Stomach (tissue), 9 donors: Measurements from ENCODE around the gene SRSF1. TPM values are rescaled to one million over a fixed set of nuclear protein-coding genes. Genes with fewer than 3 reads are reported as not detected.
A peak's percentile ranks its signal among the peaks of the same experiment; 100 is the strongest.

Experiments used
- DNase-seq, 2 donors: peaks; one replicate each; pipeline versions ENCODE4 v3.0.0 to v3.0.0-alpha.2; 2013 to 2019
- H3K27ac ChIP-seq, 5 donors: fragments of 200-600 bp in 4 of 5; sonication (generic) in 4 of 5; one replicate each; pipeline ENCODE4 v1.5.1; 2013 to 2019; ENCODE audit warnings: mild to moderate bottlenecking in 1 of 5, moderate library complexity in 1 of 5
- H3K27me3 ChIP-seq, 3 donors: fragments of 200-600 bp; sonication (generic); one replicate each; pipeline ENCODE4 v1.5.1; 2017 to 2019; ENCODE audit warnings: mixed run types in 1 of 3
- H3K36me3 ChIP-seq, 4 donors: fragments of 200-600 bp; sonication (generic); 1 replicate in 3 of 4; 2 replicates in 1 of 4; pipeline ENCODE4 v1.5.1; 2016 to 2019
- H3K4me1 ChIP-seq, 4 donors: fragments of 200-600 bp; sonication (generic); one replicate each; pipeline ENCODE4 v1.5.1; 2016 to 2019
- H3K4me3 ChIP-seq, 4 donors: fragments of 200-600 bp; sonication (generic) in 3 of 4; one replicate each; pipeline ENCODE4 v1.5.1; 2016 to 2019; ENCODE audit warnings: mild to moderate bottlenecking in 1 of 4
- H3K9me3 ChIP-seq, 4 donors: fragments of 200-600 bp; sonication (generic); one replicate each; pipeline ENCODE4 v1.5.1; 2016 to 2019
- EP300 ChIP-seq: sonication (generic); formaldehyde crosslinking; IDR thresholded peaks from one replicate; pipeline ENCODE4 v1.6.1; 2017; ENCODE audit warnings: antibody characterized with exemption
- POLR2A ChIP-seq, 4 donors: fragments of 450-650 bp; IDR thresholded peaks; one replicate each; pipeline ENCODE4 v1.6.1; 2016; ENCODE audit warnings: antibody characterized with exemption in 4 of 4, control low read depth in 2 of 4, mild to moderate bottlenecking in 1 of 4, moderate library complexity in 1 of 4
- POLR2AphosphoS5 ChIP-seq, 3 donors: sonication (generic); formaldehyde crosslinking; IDR thresholded peaks; one replicate each; pipeline ENCODE4 v1.6.1; 2016; ENCODE audit warnings: antibody characterized with exemption in 3 of 3
- WGBS, 5 donors: extraction: QIAGEN DNeasy Blood & Tissue Kit in 3 of 5; methylation state at CpG; one replicate each; pipeline versions ENCODE4 v1.1.5 to v1.1.7; 2013 to 2018; 5-methylcytosine and 5-hydroxymethylcytosine counted together
- intact Hi-C: fragments of 100-400 bp; cut with DNase I; formaldehyde crosslinking; loops from one replicate; pipeline ENCODE4 v1.15.1; 2023; ENCODE audit warnings: low total_unique reads
- polyA plus RNA-seq, 3 donors: library from polyadenylated mRNA; stranded (reverse); fragments of 200-250 nt; gene quantifications; one replicate each; pipeline ENCODE4 v1.2.3, GENCODE V29; 2013
- total RNA-seq, 5 donors: library from RNA; depleted of rRNA; stranded (reverse); fragments of >200 nt; gene quantifications; one replicate each; pipeline versions ENCODE4 v1.1.0 to v1.2.3, GENCODE V29; 2014 to 2016
- TF ChIP-seq, protein P1 (sequence below), 7 experiments: fragments of 450-650 bp in 4 of 7; fragments of 200-600 bp in 3 of 7; sonication (generic) in 3 of 7; IDR thresholded peaks; one replicate each; pipeline ENCODE4 v1.5.1; 2016 to 2019; ENCODE audit warnings: antibody characterized with exemption in 7 of 7, control low read depth in 2 of 7, mild to moderate bottlenecking in 1 of 7
- donor health status: healthy with polysubstance abuse.
- donor health status: Bipolar disorder and iron deficiency.
- donor health status: healthy.

Gene SRSF1
- total and polyA plus RNA-seq, 8 donors = 81.7 to 351 (median 171) TPM

DNA sequence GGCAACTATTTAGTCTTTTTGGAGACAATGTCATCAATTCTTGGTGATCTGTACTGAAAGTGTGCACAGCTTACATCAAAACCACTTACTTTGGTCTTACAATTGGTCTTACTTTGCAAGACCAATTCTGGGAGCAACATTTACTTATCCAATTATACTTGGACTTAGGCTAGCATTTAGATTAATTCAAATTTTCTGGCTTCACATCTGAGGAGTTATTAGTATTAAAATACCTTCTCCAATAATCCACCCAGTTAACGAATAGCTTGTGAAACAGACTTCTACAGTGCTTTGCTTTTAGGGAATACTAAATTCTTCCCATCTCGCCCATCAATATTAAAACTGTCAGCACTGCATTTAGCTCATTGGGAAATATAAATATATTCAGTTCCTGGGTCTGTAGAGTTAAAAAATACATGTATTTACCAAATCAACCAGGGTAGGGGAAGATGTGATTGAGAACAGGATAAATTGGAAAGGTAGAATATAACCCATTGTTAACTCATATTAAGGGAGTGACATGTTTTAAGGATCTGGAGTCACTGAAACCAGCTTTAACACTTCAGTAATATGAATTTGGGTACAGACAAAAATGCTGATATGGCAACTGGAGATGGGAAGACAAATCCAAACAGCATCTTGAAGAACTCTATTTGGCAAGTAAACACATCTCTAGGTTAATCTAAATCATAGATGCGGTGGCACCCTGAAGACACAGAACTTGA, 9.8 kb downstream of the SRSF1 start:
- TF ChIP-seq EP300 = no peak
- TF ChIP-seq, protein P1, sequence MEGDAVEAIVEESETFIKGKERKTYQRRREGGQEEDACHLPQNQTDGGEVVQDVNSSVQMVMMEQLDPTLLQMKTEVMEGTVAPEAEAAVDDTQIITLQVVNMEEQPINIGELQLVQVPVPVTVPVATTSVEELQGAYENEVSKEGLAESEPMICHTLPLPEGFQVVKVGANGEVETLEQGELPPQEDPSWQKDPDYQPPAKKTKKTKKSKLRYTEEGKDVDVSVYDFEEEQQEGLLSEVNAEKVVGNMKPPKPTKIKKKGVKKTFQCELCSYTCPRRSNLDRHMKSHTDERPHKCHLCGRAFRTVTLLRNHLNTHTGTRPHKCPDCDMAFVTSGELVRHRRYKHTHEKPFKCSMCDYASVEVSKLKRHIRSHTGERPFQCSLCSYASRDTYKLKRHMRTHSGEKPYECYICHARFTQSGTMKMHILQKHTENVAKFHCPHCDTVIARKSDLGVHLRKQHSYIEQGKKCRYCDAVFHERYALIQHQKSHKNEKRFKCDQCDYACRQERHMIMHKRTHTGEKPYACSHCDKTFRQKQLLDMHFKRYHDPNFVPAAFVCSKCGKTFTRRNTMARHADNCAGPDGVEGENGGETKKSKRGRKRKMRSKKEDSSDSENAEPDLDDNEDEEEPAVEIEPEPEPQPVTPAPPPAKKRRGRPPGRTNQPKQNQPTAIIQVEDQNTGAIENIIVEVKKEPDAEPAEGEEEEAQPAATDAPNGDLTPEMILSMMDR (IDR thresholded peaks at IDR 0.05) = no peak
- no peak for TF ChIP-seq POLR2AphosphoS5 (IDR thresholded peaks at IDR 0.05)
- TF ChIP-seq POLR2A (IDR thresholded peaks at IDR 0.05) = no peak
- intact Hi-C loops = loop anchor here (5.0 kb wide), 1 partner anchor 140 kb away; no protein-coding TSS in a partner anchor
- 83 to 89% (median 87%) methylated on average over 3 of the region's 3 CpGs for whole genome bisulfite sequencing, 5 donors

GRCh38 chr17:57995076-57995956, 11.7 kb downstream of the SRSF1 start:
- peak overlapping the region; percentile 6 to 74 (median 47) for H3K27ac ChIP-seq
- no peaks in the 10 kb centered on the region for H3K9me3 ChIP-seq
- intact Hi-C loops = loop anchor here (5.0 kb wide), 1 partner anchor 138 kb away; no protein-coding TSS in a partner anchor
- WGBS, 5 donors = 14 to 31% (median 19%) methylated on average over 4 of the region's 4 CpGs
- peak in 2 of 3 donors; percentile 30 to 86 for TF ChIP-seq POLR2AphosphoS5 (IDR thresholded peaks at IDR 0.05)
- TF ChIP-seq, protein P1 (IDR thresholded peaks at IDR 0.05) = peak in 5 of 7 experiments; percentile 47 to 76 (median 72)
- no peak for TF ChIP-seq EP300
- H3K27me3 ChIP-seq = no peaks in the 10 kb centered on the region
- peaks cover 3 to 33% (median 21%) of the 10 kb centered on the region in 4 donors for H3K36me3 ChIP-seq
- peak; percentile 66 to 92 for DNase-seq
- no peak overlapping the region for H3K4me3 ChIP-seq
- peaks cover 21 to 56% (median 37%) of the 10 kb centered on the region in 4 donors for H3K4me1 ChIP-seq

More for the DNA sequence above, 9.8 kb downstream of the SRSF1 start:
- Histone ChIP-seq H3K4me3 (no peak overlapping the region), H3K27ac (peak overlapping the region in 1 of 5 donors; percentile 21), H3K9me3 (no peaks in the 10 kb centered on the region), H3K36me3 (peaks cover 3 to 49% (median 36%) of the 10 kb centered on the region in 4 donors), H3K4me1 (peaks cover 21 to 71% (median 46%) of the 10 kb centered on the region in 4 donors), H3K27me3 (no peaks in the 10 kb centered on the region)
- DNase-seq = no peak

DNA sequence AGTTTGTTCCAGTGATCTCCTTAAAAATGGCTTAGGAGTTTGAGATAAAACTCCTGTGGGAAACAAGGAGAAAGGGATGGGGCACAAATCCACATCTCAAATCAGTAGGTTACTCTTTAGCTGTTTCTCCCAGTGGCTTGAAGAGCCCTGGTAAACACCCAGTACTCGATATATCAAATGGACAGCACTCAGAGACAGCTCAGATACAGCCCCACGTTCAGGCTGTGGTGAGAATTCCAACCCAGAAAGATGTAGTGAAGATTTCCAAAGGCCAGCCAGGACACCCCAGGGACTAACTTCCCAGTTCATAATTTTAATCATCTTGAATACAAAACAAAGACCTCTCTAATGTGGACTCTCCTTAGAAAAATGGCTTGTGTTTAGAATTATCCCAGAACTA, 12.6 kb downstream of the SRSF1 start:
- Histone ChIP-seq H3K9me3 (no peaks in the 10 kb centered on the region), H3K4me1 (peaks cover 21 to 56% (median 36%) of the 10 kb centered on the region in 4 donors), H3K4me3 (no peak overlapping the region), H3K27me3 (no peaks in the 10 kb centered on the region), H3K36me3 (peaks cover 0 to 25% (median 14%) of the 10 kb centered on the region in 4 donors), H3K27ac (peak overlapping the region in 4 of 5 donors; percentile 6 to 74 (median 48))
- intact Hi-C loops = no loop called here
- no peak for DNase-seq
- 20 to 36% (median 32%) methylated on average over 2 of the region's 2 CpGs for WGBS, 5 donors
- TF ChIP-seq POLR2AphosphoS5 (IDR thresholded peaks at IDR 0.05) (no peak), EP300 (no peak)

DNA sequence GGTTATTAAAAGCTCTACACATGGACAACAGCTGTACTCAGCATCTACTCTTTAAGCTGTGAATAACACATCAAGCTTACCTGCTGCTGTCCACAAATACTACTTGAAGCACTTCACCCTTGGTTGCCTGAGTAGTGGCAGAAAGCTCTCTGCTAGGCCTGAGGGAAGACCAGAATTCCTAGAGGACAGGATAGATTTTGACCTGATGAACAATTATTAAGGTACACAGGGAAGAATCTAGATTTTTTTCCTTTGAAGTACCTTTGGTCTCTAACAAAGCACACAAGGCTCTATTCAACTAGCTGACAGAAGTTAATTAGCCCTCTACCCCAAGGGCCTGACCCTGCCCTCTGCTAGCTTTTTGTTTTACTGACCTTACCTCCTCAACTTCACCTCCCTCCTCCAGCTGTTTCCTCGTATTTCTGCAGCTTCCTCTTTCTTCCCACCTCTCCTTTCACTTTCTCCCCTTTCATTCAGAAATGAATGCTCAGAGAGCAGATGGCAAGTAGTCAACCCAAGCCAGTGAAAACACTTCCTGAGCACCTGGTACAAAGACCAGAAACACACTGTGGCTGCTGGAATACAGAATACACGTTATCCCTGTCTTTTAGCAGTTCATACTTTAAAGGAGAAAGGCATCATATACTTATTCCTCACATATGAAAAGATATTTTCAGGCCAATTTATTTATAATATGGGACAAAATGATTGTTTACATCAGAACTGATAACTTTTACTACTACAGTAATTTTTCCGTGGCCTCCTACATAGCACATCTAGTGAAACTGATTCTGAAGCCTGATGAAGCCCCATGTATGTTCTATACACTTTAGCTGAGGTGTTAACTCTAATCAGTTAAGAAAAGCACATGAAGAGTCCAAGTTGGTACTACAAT, 13.3 kb downstream of the SRSF1 start:
- WGBS, 5 donors = 22 to 29% (median 23%) methylated on average over 3 of the region's 3 CpGs
- intact Hi-C loops = no loop called here

More for the DNA sequence above, 13.3 kb downstream of the SRSF1 start:
- TF ChIP-seq POLR2A (IDR thresholded peaks at IDR 0.05) = no peak
- TF ChIP-seq POLR2AphosphoS5 (IDR thresholded peaks at IDR 0.05) = peak in 1 of 3 donors; percentile 3
- peak in 1 of 2 donors; percentile 38 for DNase-seq
- Histone ChIP-seq H3K27me3 (no peaks in the 10 kb centered on the region), H3K4me3 (no peak overlapping the region), H3K27ac (peak overlapping the region in 4 of 5 donors; percentile 6 to 74 (median 48)), H3K4me1 (peaks cover 26 to 59% (median 41%) of the 10 kb centered on the region in 4 donors), H3K9me3 (no peaks in the 10 kb centered on the region), H3K36me3 (peaks cover 0 to 19% (median 14%) of the 10 kb centered on the region in 4 donors)
